ENCODE results near the gene CLIP2.
"Not testable (repeated sequence)": the region's sequence is repeated elsewhere in the genome, so short reads cannot be mapped to it uniquely, and the experiment has no call there.

The CLIP2 gene

GRCh38 chr7:74320645-74321221, 31.5 kb downstream of the CLIP2 start:
- no peak overlapping the region for H3K4me3 ChIP-seq (ENCODE audit: low read depth in 1 of 2, low read length in 2 of 2)
- no peak overlapping the region for H3K9ac ChIP-seq (ENCODE audit: low read length)
- H3K4me1 ChIP-seq (ENCODE audit: insufficient read depth, low read length): peaks cover 9% of the 10 kb centered on the region
- no peak overlapping the region for H3K27ac ChIP-seq (ENCODE audit: low read depth, low read length)
- peaks cover 9% of the 10 kb centered on the region for H3K36me3 ChIP-seq (ENCODE audit: insufficient read depth, low read length)
- no peaks in the 10 kb centered on the region for H3K27me3 ChIP-seq (ENCODE audit: control insufficient read depth in 1 of 2, insufficient read depth in 2 of 2, low read length in 2 of 2)
- H3K9me3 ChIP-seq (ENCODE audit: low read length): no peaks in the 10 kb centered on the region

GRCh38 chr7:74322892-74323291, 33.7 kb downstream of the CLIP2 start:
- H3K27ac ChIP-seq (ENCODE audit: low read depth, low read length); H3K9ac ChIP-seq (ENCODE audit: low read length); H3K4me3 ChIP-seq (ENCODE audit: low read depth in 1 of 2, low read length in 2 of 2); H3K4me1 ChIP-seq (ENCODE audit: insufficient read depth, low read length); H3K36me3 ChIP-seq (ENCODE audit: insufficient read depth, low read length); H3K27me3 ChIP-seq (ENCODE audit: control insufficient read depth in 1 of 2, insufficient read depth in 2 of 2, low read length in 2 of 2); H3K9me3 ChIP-seq (ENCODE audit: low read length): not testable (repeated sequence)

GRCh38 chr7:74324531-74325209, 35.5 kb downstream of the CLIP2 start:
- Histone ChIP-seq H3K9ac (ENCODE audit: low read length) (no peak overlapping the region), H3K4me1 (ENCODE audit: insufficient read depth, low read length) (peaks cover 9% of the 10 kb centered on the region), H3K27ac (ENCODE audit: low read depth, low read length) (peak overlapping the region; percentile 36), H3K27me3 (ENCODE audit: control insufficient read depth in 1 of 2, insufficient read depth in 2 of 2, low read length in 2 of 2) (no peaks in the 10 kb centered on the region), H3K4me3 (ENCODE audit: low read depth in 1 of 2, low read length in 2 of 2) (no peak overlapping the region), H3K36me3 (ENCODE audit: insufficient read depth, low read length) (no peaks in the 10 kb centered on the region), H3K9me3 (ENCODE audit: low read length) (no peaks in the 10 kb centered on the region)

- no peaks in the 10 kb centered on the region for H3K9me3 ChIP-seq (ENCODE audit: low read length)
- H3K9ac ChIP-seq (ENCODE audit: low read length): no peak overlapping the region
- no peak overlapping the region for H3K4me3 ChIP-seq (ENCODE audit: low read depth in 1 of 2, low read length in 2 of 2)
- H3K27me3 ChIP-seq (ENCODE audit: control insufficient read depth in 1 of 2, insufficient read depth in 2 of 2, low read length in 2 of 2): no peaks in the 10 kb centered on the region
- peak overlapping the region; percentile 36 for H3K27ac ChIP-seq (ENCODE audit: low read depth, low read length)
- no peaks in the 10 kb centered on the region for H3K36me3 ChIP-seq (ENCODE audit: insufficient read depth, low read length)
- peaks cover 9% of the 10 kb centered on the region for H3K4me1 ChIP-seq (ENCODE audit: insufficient read depth, low read length)
Measured at GRCh38 chr7:74325210-74325565, 36.0 kb downstream of the CLIP2 start.

GRCh38 chr7:74329225-74329624, 40.0 kb downstream of the CLIP2 start:
- Histone ChIP-seq H3K27ac (ENCODE audit: low read depth, low read length) (no peak overlapping the region), H3K27me3 (ENCODE audit: control insufficient read depth in 1 of 2, insufficient read depth in 2 of 2, low read length in 2 of 2) (no peaks in the 10 kb centered on the region), H3K4me3 (ENCODE audit: low read depth in 1 of 2, low read length in 2 of 2) (no peak overlapping the region), H3K4me1 (ENCODE audit: insufficient read depth, low read length) (peaks cover 7% of the 10 kb centered on the region), H3K9me3 (ENCODE audit: low read length) (no peaks in the 10 kb centered on the region), H3K9ac (ENCODE audit: low read length) (no peak overlapping the region), H3K36me3 (ENCODE audit: insufficient read depth, low read length) (no peaks in the 10 kb centered on the region)

GRCh38 chr7:74332373-74333176, 43.4 kb downstream of the CLIP2 start:
- Histone ChIP-seq H3K9ac (ENCODE audit: low read length) (no peak overlapping the region), H3K9me3 (ENCODE audit: low read length) (no peaks in the 10 kb centered on the region), H3K27ac (ENCODE audit: low read depth, low read length) (no peak overlapping the region), H3K36me3 (ENCODE audit: insufficient read depth, low read length) (no peaks in the 10 kb centered on the region), H3K27me3 (ENCODE audit: control insufficient read depth in 1 of 2, insufficient read depth in 2 of 2, low read length in 2 of 2) (no peaks in the 10 kb centered on the region), H3K4me1 (ENCODE audit: insufficient read depth, low read length) (no peaks in the 10 kb centered on the region), H3K4me3 (ENCODE audit: low read depth in 1 of 2, low read length in 2 of 2) (no peak overlapping the region)

- H3K4me1 ChIP-seq (ENCODE audit: insufficient read depth, low read length): no peaks in the 10 kb centered on the region
- H3K36me3 ChIP-seq (ENCODE audit: insufficient read depth, low read length): no peaks in the 10 kb centered on the region
- no peaks in the 10 kb centered on the region for H3K27me3 ChIP-seq (ENCODE audit: control insufficient read depth in 1 of 2, insufficient read depth in 2 of 2, low read length in 2 of 2)
- no peak overlapping the region for H3K27ac ChIP-seq (ENCODE audit: low read depth, low read length)
- no peak overlapping the region for H3K9ac ChIP-seq (ENCODE audit: low read length)
- no peaks in the 10 kb centered on the region for H3K9me3 ChIP-seq (ENCODE audit: low read length)
- no peak overlapping the region for H3K4me3 ChIP-seq (ENCODE audit: low read depth in 1 of 2, low read length in 2 of 2)
Measured at GRCh38 chr7:74334030-74334429, 44.8 kb downstream of the CLIP2 start.

- H3K4me1 ChIP-seq (ENCODE audit: insufficient read depth, low read length): no peaks in the 10 kb centered on the region
- H3K9me3 ChIP-seq (ENCODE audit: low read length): no peaks in the 10 kb centered on the region
- H3K27ac ChIP-seq (ENCODE audit: low read depth, low read length): no peak overlapping the region
- no peak overlapping the region for H3K9ac ChIP-seq (ENCODE audit: low read length)
- no peaks in the 10 kb centered on the region for H3K36me3 ChIP-seq (ENCODE audit: insufficient read depth, low read length)
- no peak overlapping the region for H3K4me3 ChIP-seq (ENCODE audit: low read depth in 1 of 2, low read length in 2 of 2)
- H3K27me3 ChIP-seq (ENCODE audit: control insufficient read depth in 1 of 2, insufficient read depth in 2 of 2, low read length in 2 of 2): no peaks in the 10 kb centered on the region
Measured at GRCh38 chr7:74337926-74338325, 48.7 kb downstream of the CLIP2 start.

- H3K27ac ChIP-seq (ENCODE audit: low read depth, low read length): no peak overlapping the region
- H3K4me1 ChIP-seq (ENCODE audit: insufficient read depth, low read length): no peaks in the 10 kb centered on the region
- no peaks in the 10 kb centered on the region for H3K9me3 ChIP-seq (ENCODE audit: low read length)
- H3K4me3 ChIP-seq (ENCODE audit: low read depth in 1 of 2, low read length in 2 of 2): no peak overlapping the region
- no peaks in the 10 kb centered on the region for H3K36me3 ChIP-seq (ENCODE audit: insufficient read depth, low read length)
- no peak overlapping the region for H3K9ac ChIP-seq (ENCODE audit: low read length)
- no peaks in the 10 kb centered on the region for H3K27me3 ChIP-seq (ENCODE audit: control insufficient read depth in 1 of 2, insufficient read depth in 2 of 2, low read length in 2 of 2)
Measured at GRCh38 chr7:74338366-74339108, 49.3 kb downstream of the CLIP2 start.

GRCh38 chr7:74339648-74340047, 50.4 kb downstream of the CLIP2 start:
- not testable (repeated sequence) for H3K4me1 ChIP-seq (ENCODE audit: insufficient read depth, low read length); H3K36me3 ChIP-seq (ENCODE audit: insufficient read depth, low read length); H3K27me3 ChIP-seq (ENCODE audit: control insufficient read depth in 1 of 2, insufficient read depth in 2 of 2, low read length in 2 of 2); H3K9ac ChIP-seq (ENCODE audit: low read length); H3K4me3 ChIP-seq (ENCODE audit: low read depth in 1 of 2, low read length in 2 of 2); H3K9me3 ChIP-seq (ENCODE audit: low read length); H3K27ac ChIP-seq (ENCODE audit: low read depth, low read length)

- Histone ChIP-seq H3K9ac (ENCODE audit: low read length) (no peak overlapping the region), H3K4me1 (ENCODE audit: insufficient read depth, low read length) (no peaks in the 10 kb centered on the region), H3K9me3 (ENCODE audit: low read length) (no peaks in the 10 kb centered on the region), H3K27me3 (ENCODE audit: control insufficient read depth in 1 of 2, insufficient read depth in 2 of 2, low read length in 2 of 2) (no peaks in the 10 kb centered on the region), H3K4me3 (ENCODE audit: low read depth in 1 of 2, low read length in 2 of 2) (no peak overlapping the region), H3K36me3 (ENCODE audit: insufficient read depth, low read length) (no peaks in the 10 kb centered on the region), H3K27ac (ENCODE audit: low read depth, low read length) (no peak overlapping the region)
Measured at GRCh38 chr7:74343281-74344131, 54.3 kb downstream of the CLIP2 start.
